Right renal pelvis (tissue), 4 donors: ENCODE measurements around the gene CYSRT1. TPM values are rescaled to one million over a fixed set of nuclear protein-coding genes. Genes with fewer than 3 reads are reported as not detected.

Experiments used
- DNase-seq, 4 donors: peaks; one replicate each; pipeline ENCODE4 v3.0.0-alpha.2; 2013; ENCODE audit warnings: low read depth in 4 of 4, low spot score in 3 of 4, missing footprints in 1 of 4
- polyA plus RNA-seq, 4 donors: library from polyadenylated mRNA; unstranded; fragments of 120-200 nt; gene quantifications; one replicate each; pipeline ENCODE4 v1.2.1, GENCODE V29; 2013; ENCODE audit not compliant: insufficient read length in 4 of 4

The CYSRT1 gene
- polyA plus RNA-seq, 4 donors, result 4.9 to 14.2 (median 10.8) TPM

- no peak for DNase-seq
These were observed 40.7 kb downstream of the CYSRT1 start for GRCh38 chr9:137265496-137266161.

DNA sequence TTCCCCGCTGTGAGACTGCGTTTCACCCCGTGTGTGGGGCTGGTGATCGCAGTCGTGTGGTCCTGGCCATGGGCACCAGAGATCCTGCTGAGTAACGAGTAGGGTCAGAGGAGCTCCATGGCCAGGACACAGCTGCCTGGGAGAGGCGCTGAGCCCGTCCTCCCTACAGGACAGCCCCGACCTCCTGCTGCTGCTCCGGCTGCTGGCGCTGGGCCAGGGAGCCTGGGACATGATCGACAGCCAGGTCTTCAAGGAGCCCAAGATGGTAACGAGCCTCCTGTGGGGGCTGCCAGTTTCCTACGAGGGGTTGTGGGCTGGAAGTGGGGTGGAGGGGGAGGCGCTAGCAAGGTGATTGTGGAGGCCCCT is 41.2 kb downstream of the CYSRT1 start:
- DNase-seq, result no peak

- DNase-seq, result no peak
These were observed 41.8 kb downstream of the CYSRT1 start for GRCh38 chr9:137266585-137267453.

- no peak for DNase-seq
These were observed 43.0 kb downstream of the CYSRT1 start for GRCh38 chr9:137267933-137268355.

GRCh38 chr9:137268538-137269201 is 43.7 kb downstream of the CYSRT1 start:
- DNase-seq, result no peak

DNA sequence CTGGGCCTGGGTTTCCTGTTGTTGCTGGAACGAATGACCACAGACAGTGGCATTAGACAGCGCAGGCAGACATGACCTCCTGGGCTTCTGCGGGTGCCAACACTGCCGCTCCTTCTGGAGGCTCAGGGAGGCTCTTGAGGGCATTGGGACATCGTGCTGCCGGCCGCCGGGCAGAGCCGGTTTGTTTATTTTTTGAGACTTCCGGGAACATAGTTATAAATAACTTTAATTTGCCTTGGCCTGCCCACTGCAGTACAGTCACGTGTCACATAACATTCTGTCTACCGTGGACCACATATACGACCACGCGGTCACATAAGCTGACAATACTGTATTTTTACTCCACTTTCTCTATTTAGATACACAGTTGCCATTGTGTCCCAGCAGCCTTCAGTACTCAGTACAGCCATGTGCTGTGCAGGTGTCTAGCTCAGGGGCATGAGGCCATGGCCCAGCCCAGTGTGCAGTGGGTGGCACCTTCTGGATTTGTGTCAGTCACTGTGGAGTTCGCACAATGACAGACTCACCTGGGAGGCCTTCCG is 44.3 kb downstream of the CYSRT1 start:
- DNase-seq, result no peak

DNA sequence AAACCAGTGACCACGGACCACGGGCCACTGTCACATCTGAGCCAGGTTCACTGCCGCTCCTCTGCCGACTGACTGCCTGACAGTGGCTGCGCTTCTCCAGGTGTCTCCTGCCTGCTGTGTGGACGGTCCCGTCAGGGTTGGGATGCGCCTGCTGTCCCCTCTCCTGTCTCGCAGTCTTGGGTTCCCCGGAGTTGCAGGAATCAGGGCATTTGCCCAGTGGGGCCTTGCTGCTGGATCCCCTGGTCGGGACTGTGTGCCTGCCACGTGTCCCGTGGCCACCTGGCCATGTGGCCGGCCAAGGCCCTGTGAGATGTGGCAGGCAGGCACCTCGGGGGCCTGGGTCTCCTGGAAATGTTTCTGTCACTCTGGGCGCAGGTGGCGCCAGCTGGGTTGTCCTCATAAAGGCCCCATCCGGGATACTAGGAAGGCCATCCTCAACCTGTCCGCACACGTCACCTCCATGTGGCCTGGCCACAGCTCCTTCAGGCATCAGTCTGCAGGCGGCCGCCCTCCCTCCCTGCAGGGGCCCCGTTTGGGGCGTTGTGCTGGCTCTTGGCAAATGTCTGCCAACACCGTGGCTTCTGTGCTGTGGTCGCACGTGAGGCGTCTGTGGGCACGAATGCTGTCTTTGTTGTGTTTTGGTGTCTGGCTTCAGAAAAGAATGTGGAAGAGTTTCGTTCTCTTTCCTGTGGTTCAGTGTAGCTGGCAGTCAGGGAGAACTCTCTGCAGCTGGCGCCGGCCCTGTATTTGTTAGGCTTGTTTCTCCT is 46.1 kb downstream of the CYSRT1 start:
- no peak for DNase-seq

GRCh38 chr9:137271696-137272076 is 46.7 kb downstream of the CYSRT1 start:
- DNase-seq, result no peak

- no peak for DNase-seq
These were observed 47.5 kb downstream of the CYSRT1 start for GRCh38 chr9:137272241-137273094.

GRCh38 chr9:137273095-137273490 is 48.1 kb downstream of the CYSRT1 start:
- DNase-seq, result no peak

GRCh38 chr9:137273611-137274320 is 48.8 kb downstream of the CYSRT1 start:
- no peak for DNase-seq

- no peak for DNase-seq
These were observed 50.2 kb downstream of the CYSRT1 start for GRCh38 chr9:137275203-137275587.

Other genes starting within 250 kb of the CYSRT1 start
- gene PTGDS, start 247.7 kb upstream of the CYSRT1 start, polyA plus RNA-seq, result 100 to 1,000 TPM in 1 of 4 donors, 10 to 100 TPM in 3; 27.8 to 104 (median 33.5) TPM
- under 1 TPM; 0.08 to 0.35 (median 0.19) TPM for gene LCNL1, start 242.2 kb upstream of the CYSRT1 start, polyA plus RNA-seq
- gene PAXX, start 232.8 kb upstream of the CYSRT1 start, polyA plus RNA-seq, result 10 to 100 TPM; 26.9 to 46.1 (median 31.5) TPM
- gene CLIC3, start 228.6 kb upstream of the CYSRT1 start, polyA plus RNA-seq, result 1 to 10 TPM in 1 of 4 donors, under 1 TPM in 3; 0.28 to 1.2 (median 0.50) TPM
- 10 to 100 TPM; 33.3 to 57.9 (median 40.2) TPM for gene ABCA2, start 196.9 kb upstream of the CYSRT1 start, polyA plus RNA-seq
- under 1 TPM in 2 of 4 donors, not detected in 2; 0.04 to 0.11 TPM for gene FUT7, start 193.1 kb upstream of the CYSRT1 start, polyA plus RNA-seq
- 10 to 100 TPM; 22.8 to 47.1 (median 26.5) TPM for gene NPDC1, start 179.0 kb upstream of the CYSRT1 start, polyA plus RNA-seq
- gene ENTPD2, start 171.1 kb upstream of the CYSRT1 start, polyA plus RNA-seq, result 1 to 10 TPM; 3.4 to 7.4 (median 4.2) TPM
- gene SAPCD2, start 154.6 kb upstream of the CYSRT1 start, polyA plus RNA-seq, result 1 to 10 TPM; 5.4 to 9.5 (median 6.0) TPM
- 1 to 10 TPM; 4.6 to 6.6 (median 5.6) TPM for gene UAP1L1, start 147.7 kb upstream of the CYSRT1 start, polyA plus RNA-seq
- 10 to 100 TPM; 46.4 to 62.2 (median 53.4) TPM for gene MAN1B1, start 138.2 kb upstream of the CYSRT1 start, polyA plus RNA-seq
- 10 to 100 TPM in 3 of 4 donors, 1 to 10 TPM in 1; 9.7 to 41.8 (median 18.2) TPM for gene DPP7, start 110.4 kb upstream of the CYSRT1 start, polyA plus RNA-seq
- under 1 TPM in 2 of 4 donors, not detected in 2; 0.04 to 0.12 TPM for gene GRIN1, start 86.0 kb upstream of the CYSRT1 start, polyA plus RNA-seq
- gene LRRC26, start 55.1 kb upstream of the CYSRT1 start, polyA plus RNA-seq, result under 1 TPM in 1 of 4 donors, not detected in 3; 0.16 TPM
- gene TMEM210, start 53.1 kb upstream of the CYSRT1 start, polyA plus RNA-seq, result not detected
- 10 to 100 TPM; 37.1 to 50.4 (median 40.9) TPM for gene ANAPC2, start 36.6 kb upstream of the CYSRT1 start, polyA plus RNA-seq
- 10 to 100 TPM; 42.7 to 70.4 (median 47.7) TPM for gene SSNA1, start 36.5 kb upstream of the CYSRT1 start, polyA plus RNA-seq
- gene TPRN, start 24.4 kb upstream of the CYSRT1 start, polyA plus RNA-seq, result 10 to 100 TPM; 12.9 to 18.6 (median 14.1) TPM
- gene TMEM203, start 19.5 kb upstream of the CYSRT1 start, polyA plus RNA-seq, result 10 to 100 TPM; 44.6 to 49.8 (median 47.4) TPM
- 10 to 100 TPM; 10.0 to 16.0 (median 10.9) TPM for gene NDOR1, start 19.5 kb upstream of the CYSRT1 start, polyA plus RNA-seq
- gene RNF208, start 2.9 kb upstream of the CYSRT1 start, polyA plus RNA-seq, result 10 to 100 TPM in 2 of 4 donors, 1 to 10 TPM in 2; 7.9 to 16.3 (median 10.1) TPM
- 10 to 100 TPM in 1 of 4 donors, 1 to 10 TPM in 3; 5.1 to 14.5 (median 9.7) TPM for gene RNF224, start 2.3 kb downstream of the CYSRT1 start, polyA plus RNA-seq
- gene SLC34A3, start 5.7 kb downstream of the CYSRT1 start, polyA plus RNA-seq, result 10 to 100 TPM in 1 of 4 donors, 1 to 10 TPM in 3; 4.7 to 11.9 (median 7.3) TPM
- gene TUBB4B, start 16.1 kb downstream of the CYSRT1 start, polyA plus RNA-seq, result 100 to 1,000 TPM; 343 to 454 (median 348) TPM
- 1 to 10 TPM; 1.7 to 2.3 (median 1.8) TPM for gene STPG3, start 26.1 kb downstream of the CYSRT1 start, polyA plus RNA-seq
- 10 to 100 TPM; 46.6 to 69.7 (median 51.2) TPM for gene NELFB, start 30.2 kb downstream of the CYSRT1 start, polyA plus RNA-seq
- gene TOR4A, start 52.6 kb downstream of the CYSRT1 start, polyA plus RNA-seq, result 1 to 10 TPM; 3.6 to 10.0 (median 4.9) TPM
- gene NRARP, start 77.1 kb downstream of the CYSRT1 start, polyA plus RNA-seq, result 10 to 100 TPM in 1 of 4 donors, 1 to 10 TPM in 3; 6.6 to 10.1 (median 6.7) TPM
- 10 to 100 TPM; 12.5 to 19.3 (median 13.8) TPM for gene EXD3, start 198.0 kb downstream of the CYSRT1 start, polyA plus RNA-seq
- 10 to 100 TPM in 1 of 4 donors, 1 to 10 TPM in 3; 5.7 to 10.1 (median 6.2) TPM for gene NOXA1, start 198.2 kb downstream of the CYSRT1 start, polyA plus RNA-seq
- gene ENTPD8, start 216.2 kb downstream of the CYSRT1 start, polyA plus RNA-seq, result under 1 TPM; 0.52 to 0.59 (median 0.56) TPM
- gene NSMF, start 234.2 kb downstream of the CYSRT1 start, polyA plus RNA-seq, result 10 to 100 TPM; 45.5 to 49.6 (median 45.8) TPM